ENCODE data around the gene VPS52.

Gene VPS52

DNA sequence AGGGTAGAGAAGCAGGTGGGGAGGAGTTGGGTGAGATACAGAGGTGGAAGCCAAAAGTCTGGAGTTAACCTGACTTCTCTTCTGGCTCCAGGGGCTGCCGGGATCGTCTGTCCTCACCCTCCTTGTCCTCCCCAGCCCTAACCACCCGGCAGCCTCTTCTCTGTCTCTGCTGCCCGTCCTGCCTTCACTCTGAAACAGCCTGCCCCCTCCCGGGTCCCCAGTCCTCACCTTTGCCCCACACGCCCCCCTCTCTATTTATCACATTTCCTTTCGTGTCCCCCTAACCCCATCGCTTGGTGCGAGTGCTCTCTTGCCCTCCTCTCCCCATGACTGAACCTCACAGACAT, 57.7 kb downstream of the VPS52 start:
- H3K4me1 ChIP-seq (ENCODE audit: control insufficient read depth, insufficient read depth, low read length) = peaks cover 6% of the 10 kb centered on the region
- H3K4me3 ChIP-seq (ENCODE audit: low read depth, low read length) = no peak overlapping the region
- POLR2A ChIA-PET = no interaction called here
- no peak overlapping the region for H3K27ac ChIP-seq (ENCODE audit: extremely low read depth, low read depth, low read length)
- no peaks in the 10 kb centered on the region for H3K9me3 ChIP-seq (ENCODE audit: control insufficient read depth, insufficient read depth, low read depth, low read length)
- TF ChIP-seq ZNF837 (tag by site-specific recombination; IDR thresholded peaks at IDR 0.05) = no peak
- no peak for TF ChIP-seq SCRT1 (tag by site-specific recombination; IDR thresholded peaks at IDR 0.05; ENCODE audit: borderline replicate concordance)
- TF ChIP-seq ZNF585B (tag by site-specific recombination; IDR thresholded peaks at IDR 0.05) = no peak
- TF ChIP-seq, protein P1, sequence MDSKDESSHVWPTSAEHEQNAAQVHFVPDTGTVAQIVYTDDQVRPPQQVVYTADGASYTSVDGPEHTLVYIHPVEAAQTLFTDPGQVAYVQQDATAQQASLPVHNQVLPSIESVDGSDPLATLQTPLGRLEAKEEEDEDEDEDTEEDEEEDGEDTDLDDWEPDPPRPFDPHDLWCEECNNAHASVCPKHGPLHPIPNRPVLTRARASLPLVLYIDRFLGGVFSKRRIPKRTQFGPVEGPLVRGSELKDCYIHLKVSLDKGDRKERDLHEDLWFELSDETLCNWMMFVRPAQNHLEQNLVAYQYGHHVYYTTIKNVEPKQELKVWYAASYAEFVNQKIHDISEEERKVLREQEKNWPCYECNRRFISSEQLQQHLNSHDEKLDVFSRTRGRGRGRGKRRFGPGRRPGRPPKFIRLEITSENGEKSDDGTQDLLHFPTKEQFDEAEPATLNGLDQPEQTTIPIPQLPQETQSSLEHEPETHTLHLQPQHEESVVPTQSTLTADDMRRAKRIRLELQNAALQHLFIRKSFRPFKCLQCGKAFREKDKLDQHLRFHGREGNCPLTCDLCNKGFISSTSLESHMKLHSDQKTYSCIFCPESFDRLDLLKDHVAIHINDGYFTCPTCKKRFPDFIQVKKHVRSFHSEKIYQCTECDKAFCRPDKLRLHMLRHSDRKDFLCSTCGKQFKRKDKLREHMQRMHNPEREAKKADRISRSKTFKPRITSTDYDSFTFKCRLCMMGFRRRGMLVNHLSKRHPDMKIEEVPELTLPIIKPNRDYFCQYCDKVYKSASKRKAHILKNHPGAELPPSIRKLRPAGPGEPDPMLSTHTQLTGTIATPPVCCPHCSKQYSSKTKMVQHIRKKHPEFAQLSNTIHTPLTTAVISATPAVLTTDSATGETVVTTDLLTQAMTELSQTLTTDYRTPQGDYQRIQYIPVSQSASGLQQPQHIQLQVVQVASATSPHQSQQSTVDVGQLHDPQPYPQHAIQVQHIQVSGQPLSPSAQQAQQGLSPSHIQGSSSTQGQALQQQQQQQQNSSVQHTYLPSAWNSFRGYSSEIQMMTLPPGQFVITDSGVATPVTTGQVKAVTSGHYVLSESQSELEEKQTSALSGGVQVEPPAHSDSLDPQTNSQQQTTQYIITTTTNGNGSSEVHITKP (tag by site-specific recombination; IDR thresholded peaks at IDR 0.05) = peak; percentile 54
- no peak for TF ChIP-seq ZNF544 (tag by site-specific recombination; IDR thresholded peaks at IDR 0.05)
- no peak for TF ChIP-seq ZNF404 (tag by site-specific recombination; IDR thresholded peaks at IDR 0.05)
- no peak for TF ChIP-seq ZNF324 (tag by site-specific recombination; IDR thresholded peaks at IDR 0.05)
- H3K36me3 ChIP-seq (ENCODE audit: control insufficient read depth in 2 of 2, insufficient read depth in 1 of 2, low read length in 2 of 2) = peaks cover 11 to 26% of the 10 kb centered on the region in 2 experiments; a peak in 2 of 3 replicates
- CTCF ChIA-PET = no interaction called here

DNA sequence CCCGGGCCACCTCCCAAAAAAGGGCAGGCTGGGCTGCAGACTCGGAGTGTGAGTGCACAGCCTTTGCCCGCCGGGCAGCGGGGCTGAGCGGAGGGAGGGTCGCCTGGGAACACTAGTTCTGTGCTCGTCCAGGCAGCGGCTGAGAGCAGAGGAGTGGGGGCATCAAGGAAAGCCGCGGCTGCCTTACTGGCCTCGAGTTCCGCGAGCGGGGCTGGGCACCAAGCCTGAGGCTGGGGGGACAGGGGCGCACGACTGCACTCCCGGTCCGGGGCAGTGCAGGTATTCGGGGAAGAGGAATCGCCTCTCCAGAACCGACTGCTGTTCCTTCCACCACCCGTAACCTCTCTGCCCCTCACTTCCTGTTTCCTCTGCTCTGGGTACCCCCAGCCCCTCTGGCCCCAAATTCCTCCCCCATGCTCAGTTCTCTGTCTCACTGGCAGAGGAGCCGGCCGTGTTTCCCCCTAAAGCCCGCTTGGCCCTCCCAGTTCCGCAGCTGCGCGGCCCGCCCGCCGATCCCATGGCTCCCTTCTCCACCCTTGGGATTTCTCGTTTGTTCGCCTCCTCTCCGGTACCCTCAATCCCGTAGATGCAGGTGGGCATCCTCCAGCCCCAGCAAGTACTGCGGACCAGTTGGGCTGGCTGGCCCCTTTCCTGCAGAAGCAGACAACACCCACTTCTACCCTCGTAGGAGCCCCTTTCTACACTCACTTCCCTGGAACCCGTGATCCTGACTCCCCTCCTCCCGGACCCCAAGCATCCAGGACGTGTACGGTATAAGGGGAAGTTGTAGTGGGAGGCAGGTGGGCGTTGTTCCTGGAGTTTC, 58.3 kb downstream of the VPS52 start:
- POLR2A ChIA-PET = interaction anchor here (0.9 to 2.0 kb wide), 5 partner anchors 13 to 242 kb away, joined by 3 to 10 read pairs (median 4); partner anchors contain the start of gene B3GALT4
- CTCF ChIA-PET = interaction anchor here (0.6 to 1.5 kb wide), 3 partner anchors 27 to 213 kb away, joined by 3 to 5 read pairs (median 4); no protein-coding TSS in a partner anchor
- H3K4me3 ChIP-seq (ENCODE audit: low read depth, low read length) = peak overlapping the region; percentile 38
- peak; percentile 88 for TF ChIP-seq ZBTB17 (tag by site-specific recombination; IDR thresholded peaks at IDR 0.05)
- no peak for TF ChIP-seq ZXDB (tag by site-specific recombination; IDR thresholded peaks at IDR 0.05)
- TF ChIP-seq ZBTB20 (tag by site-specific recombination; IDR thresholded peaks at IDR 0.05) = peak; percentile 87
- TF ChIP-seq ZNF629 (tag by site-specific recombination; IDR thresholded peaks at IDR 0.05) = no peak
- TF ChIP-seq ZNF341 (tag by site-specific recombination; IDR thresholded peaks at IDR 0.05; ENCODE audit: low read depth) = peak; percentile 99
- peak; percentile 80 for TF ChIP-seq ZBTB8A (tag by site-specific recombination; IDR thresholded peaks at IDR 0.05)
- TF ChIP-seq, protein P2, sequence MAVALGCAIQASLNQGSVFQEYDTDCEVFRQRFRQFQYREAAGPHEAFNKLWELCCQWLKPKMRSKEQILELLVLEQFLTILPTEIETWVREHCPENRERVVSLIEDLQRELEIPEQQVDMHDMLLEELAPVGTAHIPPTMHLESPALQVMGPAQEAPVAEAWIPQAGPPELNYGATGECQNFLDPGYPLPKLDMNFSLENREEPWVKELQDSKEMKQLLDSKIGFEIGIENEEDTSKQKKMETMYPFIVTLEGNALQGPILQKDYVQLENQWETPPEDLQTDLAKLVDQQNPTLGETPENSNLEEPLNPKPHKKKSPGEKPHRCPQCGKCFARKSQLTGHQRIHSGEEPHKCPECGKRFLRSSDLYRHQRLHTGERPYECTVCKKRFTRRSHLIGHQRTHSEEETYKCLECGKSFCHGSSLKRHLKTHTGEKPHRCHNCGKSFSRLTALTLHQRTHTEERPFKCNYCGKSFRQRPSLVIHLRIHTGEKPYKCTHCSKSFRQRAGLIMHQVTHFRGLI (tag by site-specific recombination; IDR thresholded peaks at IDR 0.05) = peak; percentile 34; the same call in 1 of the 2 replicates
- TF ChIP-seq, protein P3, sequence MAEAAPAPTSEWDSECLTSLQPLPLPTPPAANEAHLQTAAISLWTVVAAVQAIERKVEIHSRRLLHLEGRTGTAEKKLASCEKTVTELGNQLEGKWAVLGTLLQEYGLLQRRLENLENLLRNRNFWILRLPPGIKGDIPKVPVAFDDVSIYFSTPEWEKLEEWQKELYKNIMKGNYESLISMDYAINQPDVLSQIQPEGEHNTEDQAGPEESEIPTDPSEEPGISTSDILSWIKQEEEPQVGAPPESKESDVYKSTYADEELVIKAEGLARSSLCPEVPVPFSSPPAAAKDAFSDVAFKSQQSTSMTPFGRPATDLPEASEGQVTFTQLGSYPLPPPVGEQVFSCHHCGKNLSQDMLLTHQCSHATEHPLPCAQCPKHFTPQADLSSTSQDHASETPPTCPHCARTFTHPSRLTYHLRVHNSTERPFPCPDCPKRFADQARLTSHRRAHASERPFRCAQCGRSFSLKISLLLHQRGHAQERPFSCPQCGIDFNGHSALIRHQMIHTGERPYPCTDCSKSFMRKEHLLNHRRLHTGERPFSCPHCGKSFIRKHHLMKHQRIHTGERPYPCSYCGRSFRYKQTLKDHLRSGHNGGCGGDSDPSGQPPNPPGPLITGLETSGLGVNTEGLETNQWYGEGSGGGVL (tag by site-specific recombination; IDR thresholded peaks at IDR 0.05) = peak; percentile 49
- TF ChIP-seq, protein P4, sequence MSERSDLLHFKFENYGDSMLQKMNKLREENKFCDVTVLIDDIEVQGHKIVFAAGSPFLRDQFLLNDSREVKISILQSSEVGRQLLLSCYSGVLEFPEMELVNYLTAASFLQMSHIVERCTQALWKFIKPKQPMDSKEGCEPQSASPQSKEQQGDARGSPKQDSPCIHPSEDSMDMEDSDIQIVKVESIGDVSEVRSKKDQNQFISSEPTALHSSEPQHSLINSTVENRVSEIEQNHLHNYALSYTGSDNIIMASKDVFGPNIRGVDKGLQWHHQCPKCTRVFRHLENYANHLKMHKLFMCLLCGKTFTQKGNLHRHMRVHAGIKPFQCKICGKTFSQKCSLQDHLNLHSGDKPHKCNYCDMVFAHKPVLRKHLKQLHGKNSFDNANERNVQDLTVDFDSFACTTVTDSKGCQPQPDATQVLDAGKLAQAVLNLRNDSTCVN (tag by site-specific recombination; optimal IDR thresholded peaks at IDR 0.05) = peak; percentile 14
- TF ChIP-seq ZFHX2 (tag by site-specific recombination; conservative IDR thresholded peaks at IDR 0.05) = peak; percentile 87
- TF ChIP-seq EGR2 (tag by site-specific recombination; IDR thresholded peaks at IDR 0.05; ENCODE audit: low read depth) = peak; percentile 71; the same call in 1 of the 2 replicates
- TF ChIP-seq ZNF157 (tag by site-specific recombination; IDR thresholded peaks at IDR 0.05) = no peak
- TF ChIP-seq SP2 (tag by site-specific recombination; IDR thresholded peaks at IDR 0.05) = peak; percentile 26; the same call in 1 of the 2 replicates
- peak; percentile 36; the same call in 1 of the 2 replicates for TF ChIP-seq GLIS2 (tag by site-specific recombination; IDR thresholded peaks at IDR 0.05)
- TF ChIP-seq ZIC2 (tag by site-specific recombination; IDR thresholded peaks at IDR 0.05) = no peak
- TF ChIP-seq ZNF600 (tag by site-specific recombination; IDR thresholded peaks at IDR 0.05) = peak; percentile 62
- TF ChIP-seq KLF8 (tag by site-specific recombination; IDR thresholded peaks at IDR 0.05) = 0 out of 2 replicates have a peak, but pooled peaks have one; percentile 7

More for the DNA sequence above, 58.3 kb downstream of the VPS52 start:
- H3K36me3 ChIP-seq (ENCODE audit: control insufficient read depth in 2 of 2, insufficient read depth in 1 of 2, low read length in 2 of 2) = peaks cover 11 to 26% of the 10 kb centered on the region in 2 experiments; a peak in 2 of 3 replicates
- H3K4me1 ChIP-seq (ENCODE audit: control insufficient read depth, insufficient read depth, low read length) = peaks cover 8% of the 10 kb centered on the region
- H3K27ac ChIP-seq (ENCODE audit: extremely low read depth, low read depth, low read length) = no peak overlapping the region
- no peaks in the 10 kb centered on the region for H3K9me3 ChIP-seq (ENCODE audit: control insufficient read depth, insufficient read depth, low read depth, low read length)
